GM12872 (cell line): ENCODE data around the gene GM2A.

Source experiments
- CTCF ChIP-seq: IDR thresholded peaks from 3 replicates; pipeline ENCODE4 v1.5.1; 2011; ENCODE audit warnings: low read depth, mild to moderate bottlenecking, low read length, moderate library complexity; ENCODE audit not compliant: insufficient read depth

Gene GM2A

GRCh38 chr5:151267491-151268260, 14.7 kb downstream of the GM2A start:
- no peak for TF ChIP-seq CTCF

DNA sequence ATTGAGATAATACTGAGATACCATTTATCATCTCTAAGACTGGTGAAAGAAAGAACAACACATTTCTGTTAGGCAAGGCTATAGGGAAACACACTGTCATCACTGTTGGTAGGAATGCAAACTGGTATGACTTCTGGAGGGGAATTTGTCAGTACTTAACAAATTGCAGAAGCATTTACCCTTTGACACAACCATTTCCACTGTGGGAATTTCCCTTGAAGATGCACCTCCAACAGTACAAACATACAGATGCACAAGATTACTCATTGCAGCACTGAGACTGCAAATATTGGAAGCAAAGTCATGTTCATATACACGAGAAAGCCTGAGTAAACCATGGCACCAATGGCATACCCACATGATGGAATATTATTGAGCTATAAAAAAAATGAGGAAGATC, 17.6 kb downstream of the GM2A start:
- no peak for TF ChIP-seq CTCF

GRCh38 chr5:151271336-151271735, 18.4 kb downstream of the GM2A start:
- no peak for TF ChIP-seq CTCF

- TF ChIP-seq CTCF: no peak
These were observed 21.7 kb downstream of the GM2A start for GRCh38 chr5:151274666-151275065.

DNA sequence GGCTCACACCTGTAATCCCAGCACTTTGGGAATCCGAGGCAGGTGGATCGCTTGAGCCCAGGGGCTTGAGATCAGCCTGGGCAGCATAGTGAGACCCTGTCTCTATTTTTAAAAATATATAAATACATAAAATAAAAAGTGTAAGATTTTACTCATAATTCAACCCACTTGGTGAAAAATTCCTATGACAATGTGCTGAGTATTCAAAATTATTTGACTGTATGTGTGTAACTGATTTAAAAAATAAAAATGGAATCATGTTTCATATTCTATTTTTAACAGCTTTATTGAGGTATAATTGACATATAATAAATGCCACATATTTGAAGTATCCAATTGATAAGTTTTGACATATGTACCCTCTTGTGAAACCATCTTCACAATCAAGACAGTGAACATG, 22.8 kb downstream of the GM2A start:
- no peak for TF ChIP-seq CTCF

- no peak for TF ChIP-seq CTCF
These were observed 25.9 kb downstream of the GM2A start for GRCh38 chr5:151278845-151279244.

DNA sequence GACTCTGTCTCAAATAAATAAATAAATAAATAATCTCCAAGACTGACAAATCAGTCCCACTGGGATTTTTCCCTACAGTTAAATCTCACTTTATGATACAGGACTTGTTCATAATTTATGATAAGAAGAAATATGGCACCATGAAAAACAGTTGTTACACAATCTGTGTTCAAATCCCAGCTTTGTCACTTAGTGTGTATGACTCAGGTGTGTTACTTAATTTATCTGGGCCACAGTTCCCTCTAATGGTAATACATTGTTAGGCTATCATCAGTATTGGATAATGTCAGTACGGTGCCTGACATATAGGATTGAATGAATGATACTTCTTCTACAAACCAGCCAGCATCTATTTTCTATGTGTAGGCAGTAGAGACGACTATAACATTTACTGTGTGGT, 27.5 kb downstream of the GM2A start:
- TF ChIP-seq CTCF: no peak
